ENCODE results near the gene TRMT10C.

DNA sequence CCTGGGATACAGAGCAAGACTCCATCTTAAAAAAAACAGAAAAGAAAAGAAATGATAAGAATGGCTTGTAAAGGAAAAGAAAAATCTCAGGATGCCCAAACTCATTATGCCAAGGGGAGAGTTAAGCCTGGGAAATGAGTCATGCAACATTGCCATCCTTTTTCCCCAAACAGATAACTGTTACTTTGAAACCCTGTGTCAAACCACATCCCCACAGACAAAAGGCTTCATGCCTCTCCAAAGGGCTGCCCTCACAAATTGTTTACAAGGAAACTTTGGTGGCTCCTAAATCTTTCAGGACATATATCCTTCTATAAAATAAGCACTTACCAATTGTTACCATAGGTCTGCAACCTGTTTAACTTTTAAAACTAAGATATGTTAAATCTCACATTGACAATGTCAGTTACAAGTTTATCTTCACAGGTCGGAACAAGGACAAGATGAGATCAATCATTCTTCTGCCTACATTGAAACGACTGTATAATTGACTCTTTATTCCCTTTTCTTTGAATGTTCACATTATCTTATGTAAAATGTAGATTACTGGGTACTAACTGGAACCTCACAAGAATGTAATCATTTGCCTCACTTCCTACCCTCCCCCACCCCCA lies 30.1 kb upstream of the TRMT10C start:
- TF ChIP-seq, protein P1, sequence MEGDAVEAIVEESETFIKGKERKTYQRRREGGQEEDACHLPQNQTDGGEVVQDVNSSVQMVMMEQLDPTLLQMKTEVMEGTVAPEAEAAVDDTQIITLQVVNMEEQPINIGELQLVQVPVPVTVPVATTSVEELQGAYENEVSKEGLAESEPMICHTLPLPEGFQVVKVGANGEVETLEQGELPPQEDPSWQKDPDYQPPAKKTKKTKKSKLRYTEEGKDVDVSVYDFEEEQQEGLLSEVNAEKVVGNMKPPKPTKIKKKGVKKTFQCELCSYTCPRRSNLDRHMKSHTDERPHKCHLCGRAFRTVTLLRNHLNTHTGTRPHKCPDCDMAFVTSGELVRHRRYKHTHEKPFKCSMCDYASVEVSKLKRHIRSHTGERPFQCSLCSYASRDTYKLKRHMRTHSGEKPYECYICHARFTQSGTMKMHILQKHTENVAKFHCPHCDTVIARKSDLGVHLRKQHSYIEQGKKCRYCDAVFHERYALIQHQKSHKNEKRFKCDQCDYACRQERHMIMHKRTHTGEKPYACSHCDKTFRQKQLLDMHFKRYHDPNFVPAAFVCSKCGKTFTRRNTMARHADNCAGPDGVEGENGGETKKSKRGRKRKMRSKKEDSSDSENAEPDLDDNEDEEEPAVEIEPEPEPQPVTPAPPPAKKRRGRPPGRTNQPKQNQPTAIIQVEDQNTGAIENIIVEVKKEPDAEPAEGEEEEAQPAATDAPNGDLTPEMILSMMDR (IDR thresholded peaks at IDR 0.05; ENCODE audit: insufficient read depth, low read length, poor library complexity, severe bottlenecking): no peak
- TF ChIP-seq EZH2phosphoT487 (conservative IDR thresholded peaks at IDR 0.05; ENCODE audit: low read length): no peak
